Osteocyte (in vitro differentiated cells): Measurements from ENCODE around the gene SPACA1. TPM values are rescaled to one million over a fixed set of nuclear protein-coding genes. Genes with fewer than 3 reads are reported as not detected.

Source experiments
- DNase-seq: peaks from one replicate; pipeline ENCODE4 v3.0.0; 2021; ENCODE audit warnings: mixed read lengths; ENCODE audit not compliant: unreplicated experiment; ENCODE audit errors: extremely low spot score
- H3K27ac Mint-ChIP-seq: one replicate; pipeline ENCODE4 v1.8.0; 2021; ENCODE audit warnings: mild to moderate bottlenecking, mixed read lengths; ENCODE audit not compliant: unreplicated experiment
- H3K27me3 Mint-ChIP-seq: one replicate; pipeline ENCODE4 v1.8.0; 2021; ENCODE audit warnings: mixed read lengths; ENCODE audit not compliant: unreplicated experiment
- H3K36me3 Mint-ChIP-seq: one replicate; pipeline ENCODE4 v1.8.0; 2021; ENCODE audit warnings: mixed read lengths; ENCODE audit not compliant: unreplicated experiment
- H3K4me1 Mint-ChIP-seq: one replicate; pipeline ENCODE4 v1.8.0; 2021; ENCODE audit warnings: mixed read lengths; ENCODE audit not compliant: unreplicated experiment
- H3K4me3 Mint-ChIP-seq: one replicate; pipeline ENCODE4 v1.8.0; 2021; ENCODE audit warnings: mild to moderate bottlenecking, moderate library complexity, mixed read lengths; ENCODE audit not compliant: unreplicated experiment
- H3K9me3 Mint-ChIP-seq: one replicate; pipeline ENCODE4 v1.8.0; 2021; ENCODE audit warnings: mixed read lengths; ENCODE audit not compliant: unreplicated experiment
- CTCF ChIP-seq: fragments of 200-600 bp; sonication (generic); IDR thresholded peaks from 2 replicates; pipeline ENCODE4 v1.5.0; 2021; ENCODE audit warnings: antibody characterized with exemption, mild to moderate bottlenecking, moderate library complexity
- total RNA-seq: library from RNA; stranded (reverse); gene quantifications from 2 replicates; pipeline ENCODE4 v1.2.1, GENCODE V29; 2021

SPACA1 gene
- total RNA-seq, 1 donor from 2014 or later = not detected

GRCh38 chr6:88024696-88025095 is 22.9 kb upstream of the SPACA1 start:
- no peaks in the 10 kb centered on the region for H3K4me1 Mint-ChIP-seq

GRCh38 chr6:88031550-88031949 is 16.1 kb upstream of the SPACA1 start:
- H3K27me3 Mint-ChIP-seq = no peaks in the 10 kb centered on the region
- H3K4me3 Mint-ChIP-seq = no peak overlapping the region
- no peaks in the 10 kb centered on the region for H3K4me1 Mint-ChIP-seq
- H3K36me3 Mint-ChIP-seq = no peaks in the 10 kb centered on the region
- no peak overlapping the region for H3K27ac Mint-ChIP-seq
- H3K9me3 Mint-ChIP-seq = peaks cover 50% of the 10 kb centered on the region
- TF ChIP-seq CTCF = no peak
- no peak for DNase-seq

More at GRCh38 chr6:88024696-88025095, 22.9 kb upstream of the SPACA1 start:
- Mint-ChIP-seq H3K27ac (no peak overlapping the region), H3K36me3 (no peaks in the 10 kb centered on the region), H3K4me3 (no peak overlapping the region), H3K27me3 (no peaks in the 10 kb centered on the region), H3K9me3 (peaks cover 12% of the 10 kb centered on the region)
- no peak for DNase-seq
- TF ChIP-seq CTCF = no peak

GRCh38 chr6:88044530-88044929 is 3.1 kb upstream of the SPACA1 start:
- Mint-ChIP-seq H3K27ac (no peak overlapping the region), H3K4me1 (no peaks in the 10 kb centered on the region), H3K4me3 (no peak overlapping the region), H3K27me3 (no peaks in the 10 kb centered on the region), H3K9me3 (no peaks in the 10 kb centered on the region), H3K36me3 (no peaks in the 10 kb centered on the region)
- DNase-seq = no peak
- TF ChIP-seq CTCF = no peak

- peaks cover 5% of the 10 kb centered on the region for H3K9me3 Mint-ChIP-seq
- H3K27me3 Mint-ChIP-seq = no peaks in the 10 kb centered on the region
- no peak for DNase-seq
- no peak overlapping the region for H3K27ac Mint-ChIP-seq
- H3K4me3 Mint-ChIP-seq = no peak overlapping the region
- H3K36me3 Mint-ChIP-seq = no peaks in the 10 kb centered on the region
- no peaks in the 10 kb centered on the region for H3K4me1 Mint-ChIP-seq
- no peak for TF ChIP-seq CTCF
Observed at GRCh38 chr6:88045521-88046136, 2.0 kb upstream of the SPACA1 start.

GRCh38 chr6:88048578-88048977 is 937 bp downstream of the SPACA1 start:
- H3K4me1 Mint-ChIP-seq = no peaks in the 10 kb centered on the region
- H3K9me3 Mint-ChIP-seq = peaks cover 5% of the 10 kb centered on the region
- TF ChIP-seq CTCF = no peak
- no peak overlapping the region for H3K4me3 Mint-ChIP-seq
- H3K27ac Mint-ChIP-seq = no peak overlapping the region
- H3K36me3 Mint-ChIP-seq = no peaks in the 10 kb centered on the region
- no peaks in the 10 kb centered on the region for H3K27me3 Mint-ChIP-seq
- no peak for DNase-seq
